ENCODE measurements around the gene TBX2.

Gene TBX2

GRCh38 chr17:61458000-61458399 is 58.4 kb downstream of the TBX2 start (continued):
- no peak for TF ChIP-seq ZNF473 (tag by site-specific recombination; IDR thresholded peaks at IDR 0.05)
- TF ChIP-seq, protein P1, sequence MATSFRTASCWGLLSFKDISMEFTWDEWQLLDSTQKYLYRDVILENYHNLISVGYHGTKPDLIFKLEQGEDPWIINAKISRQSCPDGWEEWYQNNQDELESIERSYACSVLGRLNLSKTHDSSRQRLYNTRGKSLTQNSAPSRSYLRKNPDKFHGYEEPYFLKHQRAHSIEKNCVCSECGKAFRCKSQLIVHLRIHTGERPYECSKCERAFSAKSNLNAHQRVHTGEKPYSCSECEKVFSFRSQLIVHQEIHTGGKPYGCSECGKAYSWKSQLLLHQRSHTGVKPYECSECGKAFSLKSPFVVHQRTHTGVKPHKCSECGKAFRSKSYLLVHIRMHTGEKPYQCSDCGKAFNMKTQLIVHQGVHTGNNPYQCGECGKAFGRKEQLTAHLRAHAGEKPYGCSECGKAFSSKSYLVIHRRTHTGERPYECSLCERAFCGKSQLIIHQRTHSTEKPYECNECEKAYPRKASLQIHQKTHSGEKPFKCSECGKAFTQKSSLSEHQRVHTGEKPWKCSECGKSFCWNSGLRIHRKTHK (tag by site-specific recombination; IDR thresholded peaks at IDR 0.05): no peak
- no peak for TF ChIP-seq ZNF2 (tag by site-specific recombination; IDR thresholded peaks at IDR 0.05)
- no peak for TF ChIP-seq ZBTB20 (tag by site-specific recombination; IDR thresholded peaks at IDR 0.05)
- TF ChIP-seq PATZ1 (tag by site-specific recombination; IDR thresholded peaks at IDR 0.05): no peak

DNA sequence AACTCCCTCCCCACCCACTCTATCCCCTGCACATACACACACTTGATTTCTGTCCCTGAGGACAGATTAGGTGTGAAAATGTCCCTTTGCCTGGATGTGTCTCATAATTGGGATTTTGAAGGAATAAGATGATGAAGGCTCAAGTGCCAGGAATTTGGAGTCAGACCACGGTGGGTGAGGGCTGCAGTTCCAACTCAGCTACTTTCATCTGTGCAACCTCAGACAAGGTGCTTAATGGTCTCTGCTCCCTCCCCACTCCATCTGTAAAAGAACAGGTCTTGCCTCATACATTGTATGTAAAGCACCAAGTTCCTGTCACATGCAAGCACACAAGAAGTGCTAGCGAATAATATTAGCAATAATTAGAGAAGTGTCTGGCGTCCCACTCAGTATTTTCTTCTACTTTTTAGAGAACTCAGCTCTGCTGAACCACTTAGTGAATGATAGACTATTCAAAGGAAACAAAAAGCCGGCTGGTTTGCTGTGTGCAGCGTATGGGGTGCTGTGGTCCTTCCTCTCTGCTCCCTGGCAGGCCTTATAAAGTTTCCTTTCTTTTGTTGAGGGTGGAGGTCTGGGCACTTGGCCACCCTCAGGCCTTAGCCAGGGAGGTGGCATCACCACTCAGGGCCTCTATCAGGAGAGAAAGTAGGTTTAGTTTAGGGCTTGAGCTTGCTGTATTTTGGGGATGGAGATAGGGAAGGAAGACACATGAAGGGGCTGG is 58.9 kb downstream of the TBX2 start:
- Histone ChIP-seq H3K27ac (ENCODE audit: extremely low read depth, low read depth, low read length) (no peak overlapping the region), H3K36me3 (ENCODE audit: control insufficient read depth in 2 of 2, insufficient read depth in 1 of 2, low read length in 2 of 2) (no peaks in the 10 kb centered on the region), H3K4me3 (ENCODE audit: low read depth, low read length) (no peak overlapping the region), H3K9me3 (ENCODE audit: control insufficient read depth, insufficient read depth, low read depth, low read length) (no peaks in the 10 kb centered on the region), H3K4me1 (ENCODE audit: control insufficient read depth, insufficient read depth, low read length) (no peaks in the 10 kb centered on the region)
- POLR2A ChIA-PET: no interaction called here
- CTCF ChIA-PET: interaction anchor here (0.5 kb wide), 1 partner anchor 607 kb away, joined by 3 read pairs; no protein-coding TSS in a partner anchor
- TF ChIP-seq, protein P2, sequence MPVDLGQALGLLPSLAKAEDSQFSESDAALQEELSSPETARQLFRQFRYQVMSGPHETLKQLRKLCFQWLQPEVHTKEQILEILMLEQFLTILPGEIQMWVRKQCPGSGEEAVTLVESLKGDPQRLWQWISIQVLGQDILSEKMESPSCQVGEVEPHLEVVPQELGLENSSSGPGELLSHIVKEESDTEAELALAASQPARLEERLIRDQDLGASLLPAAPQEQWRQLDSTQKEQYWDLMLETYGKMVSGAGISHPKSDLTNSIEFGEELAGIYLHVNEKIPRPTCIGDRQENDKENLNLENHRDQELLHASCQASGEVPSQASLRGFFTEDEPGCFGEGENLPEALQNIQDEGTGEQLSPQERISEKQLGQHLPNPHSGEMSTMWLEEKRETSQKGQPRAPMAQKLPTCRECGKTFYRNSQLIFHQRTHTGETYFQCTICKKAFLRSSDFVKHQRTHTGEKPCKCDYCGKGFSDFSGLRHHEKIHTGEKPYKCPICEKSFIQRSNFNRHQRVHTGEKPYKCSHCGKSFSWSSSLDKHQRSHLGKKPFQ (tag by site-specific recombination; IDR thresholded peaks at IDR 0.05): no peak
- TF ChIP-seq GLIS1 (tag by site-specific recombination; IDR thresholded peaks at IDR 0.05) (no peak), FEZF1 (tag by site-specific recombination; IDR thresholded peaks at IDR 0.05) (no peak), ZBTB7A (tag by site-specific recombination; IDR thresholded peaks at IDR 0.05; ENCODE audit: low read depth) (no peak), ZNF24 (tag by site-specific recombination; IDR thresholded peaks at IDR 0.05) (no peak), KLF7 (tag by site-specific recombination; IDR thresholded peaks at IDR 0.05; ENCODE audit: borderline replicate concordance) (no peak), SETDB1 (IDR thresholded peaks at IDR 0.05; ENCODE audit: insufficient read length, low read length) (no peak), ZFHX2 (tag by site-specific recombination; conservative IDR thresholded peaks at IDR 0.05) (no peak)
